Measurements from ENCODE around the gene ELAVL1. TPM values are rescaled to one million over a fixed set of nuclear protein-coding genes. Genes with fewer than 3 reads are reported as not detected.

Gene ELAVL1
- total and polyA plus RNA-seq, 9 of the 15 experiments (the other 6 are each of a cell fraction or from before 2014, with no cell fraction given): 4.3 to 172 (median 69.2) TPM

- TF ChIP-seq CTCFL (IDR thresholded peaks at IDR 0.05; ENCODE audit: borderline replicate concordance, insufficient read depth, low read depth, low read length, poor library complexity, severe bottlenecking) (peak; percentile 94), SP1 (CRISPR knock-in tag; IDR thresholded peaks at IDR 0.05) (peak; percentile 69; the same call in 1 of the 2 replicates), ETV6 (IDR thresholded peaks at IDR 0.05; ENCODE audit: borderline replicate concordance in 1 of 2, low read depth in 2 of 2, low read length in 1 of 2) (no peak), ETV6 (CRISPR knock-in tag; IDR thresholded peaks at IDR 0.05; ENCODE audit: borderline replicate concordance) (0 out of 2 replicates have a peak, but pooled peaks have one; percentile 29), CC2D1A (IDR thresholded peaks at IDR 0.05) (no peak), NONO (IDR thresholded peaks at IDR 0.05; ENCODE audit: low read depth in 2 of 2, low read length in 1 of 2) (peak in 1 of 2 experiments; percentile 61; a peak in 2 of 4 replicates), PREB (CRISPR knock-in tag; IDR thresholded peaks at IDR 0.05) (0 out of 2 replicates have a peak, but pooled peaks have one; percentile 71), ARID4B (CRISPR knock-in tag; IDR thresholded peaks at IDR 0.05) (peak; percentile 71), GTF3C2 (IDR thresholded peaks at IDR 0.05; ENCODE audit: borderline replicate concordance, extremely low read depth, insufficient read length) (no peak), KAT2B (IDR thresholded peaks at IDR 0.05; ENCODE audit: low read depth, low read length) (peak; percentile 55), DMBX1 (CRISPR knock-in tag; IDR thresholded peaks at IDR 0.05; ENCODE audit: borderline replicate concordance) (peak; percentile 52; the same call in 1 of the 2 replicates), SAFB (IDR thresholded peaks at IDR 0.05; ENCODE audit: borderline replicate concordance, low read depth, low read length) (0 out of 2 replicates have a peak, but pooled peaks have one; percentile 45), ZNF583 (CRISPR knock-in tag; IDR thresholded peaks at IDR 0.05) (0 out of 2 replicates have a peak, but pooled peaks have one; percentile 6), FOS (IDR thresholded peaks at IDR 0.05; ENCODE audit: extremely low read depth, insufficient read length) (no peak)
Observed at GRCh38 chr19:7925171-7925851, 80.1 kb downstream of the ELAVL1 start (continued).
